GM13977 (cell line): ENCODE results near the gene NDC1.

Source experiments
- DNase-seq: peaks from one replicate; pipeline ENCODE4 v3.0.0; 2012; ENCODE audit warnings: low spot score
- CTCF ChIP-seq: IDR thresholded peaks from 2 replicates; pipeline ENCODE4 v1.5.1; 2012; ENCODE audit warnings: mild to moderate bottlenecking, control low read depth; ENCODE audit not compliant: insufficient read depth; ENCODE audit errors: extremely low read depth, missing control alignments
- in situ Hi-C: fragments of 300-500 bp; cut with MboI; formaldehyde crosslinking; loops from one replicate; pipeline ENCODE4 v1.12.0; 2022; ENCODE audit warnings: low sequenced_read_pairs, low pct_unique_long_range_greater_than_20kb, mixed read lengths, inconsistent platforms; ENCODE audit not compliant: unreplicated experiment

The NDC1 gene

GRCh38 chr1:53739109-53739681 lies 98.9 kb downstream of the NDC1 start, which contains the start of gene GLIS1:
GLIS1 (minus strand) TSS chr1:53739164; CDS start chr1:53738064, 1,100 bp downstream.
- in situ Hi-C loops = no loop called here
- no peak for TF ChIP-seq CTCF
- peak; percentile 98 for DNase-seq

- no peak for TF ChIP-seq CTCF
- in situ Hi-C loops = no loop called here
- peak; percentile 42 for DNase-seq
These were observed 99.6 kb downstream of the NDC1 start for GRCh38 chr1:53738205-53739108.

DNA sequence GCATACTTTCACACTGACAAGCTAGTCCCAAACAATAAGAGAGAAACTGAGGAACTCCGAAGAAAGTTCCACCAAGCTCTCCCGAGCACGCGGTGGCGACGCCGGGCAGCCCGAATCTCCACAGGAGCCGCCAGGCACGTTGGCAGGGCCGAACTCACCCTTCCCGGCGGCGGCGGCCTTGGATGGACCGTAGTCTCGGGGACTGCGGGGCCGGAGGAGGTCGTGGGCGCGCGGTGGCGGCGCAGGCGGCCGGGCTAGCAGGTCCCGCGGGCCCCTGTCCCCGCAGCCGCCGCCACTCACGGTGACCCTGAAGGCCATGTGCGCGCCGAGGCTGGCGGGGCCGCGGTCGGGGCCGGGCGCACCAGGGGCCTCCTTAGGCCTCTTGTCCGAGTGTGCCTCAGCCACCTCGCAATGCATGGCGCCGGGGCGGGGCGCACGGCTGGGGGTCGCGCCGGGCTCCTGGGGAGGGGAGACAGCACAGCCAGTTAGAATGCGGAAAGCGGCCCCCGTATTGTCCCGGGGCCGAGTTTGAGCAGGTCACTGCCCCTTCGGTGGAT lies 100.4 kb downstream of the NDC1 start:
- in situ Hi-C loops = no loop called here
- DNase-seq = peak; percentile 33
- no peak for TF ChIP-seq CTCF

GRCh38 chr1:53736290-53736689 lies 101.8 kb downstream of the NDC1 start:
- no peak for DNase-seq
- in situ Hi-C loops = no loop called here
- no peak for TF ChIP-seq CTCF

- DNase-seq = no peak
- in situ Hi-C loops = no loop called here
- TF ChIP-seq CTCF = no peak
These were observed 102.4 kb downstream of the NDC1 start for GRCh38 chr1:53735681-53736080.

DNA sequence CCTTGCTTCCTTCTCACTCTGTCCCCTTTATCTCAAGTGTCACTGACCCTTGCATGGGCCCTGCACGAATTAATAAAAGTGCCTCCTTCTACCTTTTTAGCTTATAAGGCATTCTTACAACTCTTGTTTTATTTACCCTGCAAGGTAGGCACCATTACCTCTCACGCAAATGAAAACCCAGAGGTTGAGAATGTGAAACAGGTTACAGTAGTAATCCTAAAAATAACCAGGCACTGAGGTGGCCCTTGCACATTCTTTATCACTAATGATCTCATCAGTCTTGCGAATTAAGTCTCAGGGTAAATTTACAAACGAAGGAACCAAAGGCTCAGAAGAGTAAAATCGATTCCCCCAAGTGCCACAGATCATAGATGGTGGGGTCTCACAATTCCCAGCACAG lies 102.8 kb downstream of the NDC1 start:
- in situ Hi-C loops = no loop called here
- DNase-seq = no peak
- TF ChIP-seq CTCF = no peak
